ENCODE measurements around the gene RPLP2.
A peak's percentile ranks its signal among the peaks of the same experiment; 100 is the strongest.

The RPLP2 gene

GRCh38 chr11:773830-774229, 35.9 kb upstream of the RPLP2 start:
- DNase-seq (ENCODE audit: low spot score): no peak

- no peak for DNase-seq (ENCODE audit: low spot score)
These were observed 34.7 kb upstream of the RPLP2 start for GRCh38 chr11:774873-775592.

GRCh38 chr11:776263-776560, 33.6 kb upstream of the RPLP2 start:
- DNase-seq (ENCODE audit: low spot score): no peak

- no peak for DNase-seq (ENCODE audit: low spot score)
These were observed 33.0 kb upstream of the RPLP2 start for GRCh38 chr11:776561-777287.

GRCh38 chr11:777288-778255, 32.2 kb upstream of the RPLP2 start, which contains the start of gene GATD1:
Gene GATD1, minus strand, starts transcription at chr11:777487. Its CDS starts 25 bp downstream, at chr11:777462.
- peak; percentile 92 for DNase-seq (ENCODE audit: low spot score)

- no peak for DNase-seq (ENCODE audit: low spot score)
These were observed 30.5 kb upstream of the RPLP2 start for GRCh38 chr11:778976-779954.

GRCh38 chr11:779955-780532, 29.7 kb upstream of the RPLP2 start:
- DNase-seq (ENCODE audit: low spot score): no peak

- no peak for DNase-seq (ENCODE audit: low spot score)
These were observed 27.2 kb upstream of the RPLP2 start for GRCh38 chr11:782264-783174.

- no peak for DNase-seq (ENCODE audit: low spot score)
These were observed 26.2 kb upstream of the RPLP2 start for GRCh38 chr11:783581-784015.

- no peak for DNase-seq (ENCODE audit: low spot score)
These were observed 23.3 kb upstream of the RPLP2 start for GRCh38 chr11:786235-787083.

- DNase-seq (ENCODE audit: low spot score): no peak
These were observed 22.6 kb upstream of the RPLP2 start for GRCh38 chr11:787084-787675.

- no peak for DNase-seq (ENCODE audit: low spot score)
These were observed 21.6 kb upstream of the RPLP2 start for GRCh38 chr11:788009-788640.

- DNase-seq (ENCODE audit: low spot score): no peak
These were observed 20.5 kb upstream of the RPLP2 start for GRCh38 chr11:788953-789940.

GRCh38 chr11:789943-790342, 19.8 kb upstream of the RPLP2 start, which contains the start of gene CEND1:
Gene CEND1, minus strand, starts transcription at chr11:790090. Its CDS starts 1,514 bp downstream, at chr11:788576.
- DNase-seq (ENCODE audit: low spot score): no peak

- DNase-seq (ENCODE audit: low spot score): no peak
These were observed 18.8 kb upstream of the RPLP2 start for GRCh38 chr11:790721-791564.

Data from LoVo (cell line).